ENCODE measurements around the gene FERMT2.
"Not testable (repeated sequence)": the region's sequence is repeated elsewhere in the genome, so short reads cannot be mapped to it uniquely, and the experiment has no call there.

FERMT2 gene

GRCh38 chr14:52922656-52923055, 28.2 kb downstream of the FERMT2 start:
- no peak overlapping the region for H3K27ac ChIP-seq (ENCODE audit: insufficient read depth, low read depth, low read length, poor library complexity, severe bottlenecking)
- no peak overlapping the region for H3K4me3 ChIP-seq (ENCODE audit: insufficient read depth, low read depth, low read length)
- WGBS, 2 experiments = 97 to 100% methylated on average over 4 of the region's 4 CpGs
- no peaks in the 10 kb centered on the region for H3K9me3 ChIP-seq (ENCODE audit: control insufficient read depth, low read length)
- peaks cover 3% of the 10 kb centered on the region for H3K36me3 ChIP-seq (ENCODE audit: control insufficient read depth, insufficient read depth, low read length)
- H3K4me1 ChIP-seq (ENCODE audit: control insufficient read depth, insufficient read depth, low read length) = no peaks in the 10 kb centered on the region
- no peaks in the 10 kb centered on the region for H3K27me3 ChIP-seq (ENCODE audit: control insufficient read depth, insufficient read depth, low read length, poor library complexity, severe bottlenecking)

GRCh38 chr14:52922059-52922458, 28.8 kb downstream of the FERMT2 start:
- Histone ChIP-seq H3K27me3 (ENCODE audit: control insufficient read depth, insufficient read depth, low read length, poor library complexity, severe bottlenecking) (no peaks in the 10 kb centered on the region), H3K9me3 (ENCODE audit: control insufficient read depth, low read length) (no peaks in the 10 kb centered on the region), H3K36me3 (ENCODE audit: control insufficient read depth, insufficient read depth, low read length) (peaks cover 5% of the 10 kb centered on the region), H3K4me1 (ENCODE audit: control insufficient read depth, insufficient read depth, low read length) (no peaks in the 10 kb centered on the region), H3K4me3 (ENCODE audit: insufficient read depth, low read depth, low read length) (no peak overlapping the region), H3K27ac (ENCODE audit: insufficient read depth, low read depth, low read length, poor library complexity, severe bottlenecking) (no peak overlapping the region)

- H3K4me1 ChIP-seq (ENCODE audit: control insufficient read depth, insufficient read depth, low read length); H3K9me3 ChIP-seq (ENCODE audit: control insufficient read depth, low read length); H3K27ac ChIP-seq (ENCODE audit: insufficient read depth, low read depth, low read length, poor library complexity, severe bottlenecking); H3K36me3 ChIP-seq (ENCODE audit: control insufficient read depth, insufficient read depth, low read length); H3K4me3 ChIP-seq (ENCODE audit: insufficient read depth, low read depth, low read length); H3K27me3 ChIP-seq (ENCODE audit: control insufficient read depth, insufficient read depth, low read length, poor library complexity, severe bottlenecking): not testable (repeated sequence)
- WGBS, 2 experiments = 89 to 95% methylated on average over 5 of the region's 5 CpGs
Measured at GRCh38 chr14:52920411-52920810, 30.4 kb downstream of the FERMT2 start.

GRCh38 chr14:52919971-52920370, 30.9 kb downstream of the FERMT2 start:
- H3K27me3 ChIP-seq (ENCODE audit: control insufficient read depth, insufficient read depth, low read length, poor library complexity, severe bottlenecking) = no peaks in the 10 kb centered on the region
- no peak overlapping the region for H3K4me3 ChIP-seq (ENCODE audit: insufficient read depth, low read depth, low read length)
- H3K27ac ChIP-seq (ENCODE audit: insufficient read depth, low read depth, low read length, poor library complexity, severe bottlenecking) = no peak overlapping the region
- WGBS, 2 experiments = 89 to 93% methylated on average over 2 to 3 of the region's 3 CpGs
- H3K4me1 ChIP-seq (ENCODE audit: control insufficient read depth, insufficient read depth, low read length) = no peaks in the 10 kb centered on the region
- H3K9me3 ChIP-seq (ENCODE audit: control insufficient read depth, low read length) = no peaks in the 10 kb centered on the region
- H3K36me3 ChIP-seq (ENCODE audit: control insufficient read depth, insufficient read depth, low read length) = peaks cover 5% of the 10 kb centered on the region

- Histone ChIP-seq H3K4me3 (ENCODE audit: insufficient read depth, low read depth, low read length) (no peak overlapping the region), H3K9me3 (ENCODE audit: control insufficient read depth, low read length) (no peaks in the 10 kb centered on the region), H3K27ac (ENCODE audit: insufficient read depth, low read depth, low read length, poor library complexity, severe bottlenecking) (no peak overlapping the region), H3K4me1 (ENCODE audit: control insufficient read depth, insufficient read depth, low read length) (no peaks in the 10 kb centered on the region), H3K36me3 (ENCODE audit: control insufficient read depth, insufficient read depth, low read length) (peaks cover 5% of the 10 kb centered on the region), H3K27me3 (ENCODE audit: control insufficient read depth, insufficient read depth, low read length, poor library complexity, severe bottlenecking) (no peaks in the 10 kb centered on the region)
Measured at GRCh38 chr14:52918486-52918885, 32.4 kb downstream of the FERMT2 start.

- Histone ChIP-seq H3K36me3 (ENCODE audit: control insufficient read depth, insufficient read depth, low read length) (peaks cover 5% of the 10 kb centered on the region), H3K4me1 (ENCODE audit: control insufficient read depth, insufficient read depth, low read length) (no peaks in the 10 kb centered on the region), H3K9me3 (ENCODE audit: control insufficient read depth, low read length) (no peaks in the 10 kb centered on the region), H3K4me3 (ENCODE audit: insufficient read depth, low read depth, low read length) (no peak overlapping the region), H3K27ac (ENCODE audit: insufficient read depth, low read depth, low read length, poor library complexity, severe bottlenecking) (no peak overlapping the region), H3K27me3 (ENCODE audit: control insufficient read depth, insufficient read depth, low read length, poor library complexity, severe bottlenecking) (no peaks in the 10 kb centered on the region)
- 100% methylated on average over 1 of the region's 1 CpG; no CpG with 5 or more reads in 1 of the 2 experiments for WGBS, 2 experiments
Measured at GRCh38 chr14:52917735-52918134, 33.1 kb downstream of the FERMT2 start.

- Histone ChIP-seq H3K4me1 (ENCODE audit: control insufficient read depth, insufficient read depth, low read length) (no peaks in the 10 kb centered on the region), H3K4me3 (ENCODE audit: insufficient read depth, low read depth, low read length) (no peak overlapping the region), H3K9me3 (ENCODE audit: control insufficient read depth, low read length) (no peaks in the 10 kb centered on the region), H3K36me3 (ENCODE audit: control insufficient read depth, insufficient read depth, low read length) (peaks cover 5% of the 10 kb centered on the region), H3K27ac (ENCODE audit: insufficient read depth, low read depth, low read length, poor library complexity, severe bottlenecking) (no peak overlapping the region), H3K27me3 (ENCODE audit: control insufficient read depth, insufficient read depth, low read length, poor library complexity, severe bottlenecking) (no peaks in the 10 kb centered on the region)
- WGBS, 2 experiments = 94 to 98% methylated on average over 2 to 3 of the region's 3 CpGs
Measured at GRCh38 chr14:52914295-52914694, 36.6 kb downstream of the FERMT2 start.

- Histone ChIP-seq H3K4me3 (ENCODE audit: insufficient read depth, low read depth, low read length) (no peak overlapping the region), H3K27me3 (ENCODE audit: control insufficient read depth, insufficient read depth, low read length, poor library complexity, severe bottlenecking) (no peaks in the 10 kb centered on the region), H3K27ac (ENCODE audit: insufficient read depth, low read depth, low read length, poor library complexity, severe bottlenecking) (no peak overlapping the region), H3K4me1 (ENCODE audit: control insufficient read depth, insufficient read depth, low read length) (no peaks in the 10 kb centered on the region), H3K36me3 (ENCODE audit: control insufficient read depth, insufficient read depth, low read length) (peaks cover 11% of the 10 kb centered on the region), H3K9me3 (ENCODE audit: control insufficient read depth, low read length) (no peaks in the 10 kb centered on the region)
- WGBS, 2 experiments = 71% methylated on average over 4 of the region's 4 CpGs
Measured at GRCh38 chr14:52913271-52913670, 37.6 kb downstream of the FERMT2 start.

- Histone ChIP-seq H3K27me3 (ENCODE audit: control insufficient read depth, insufficient read depth, low read length, poor library complexity, severe bottlenecking) (no peaks in the 10 kb centered on the region), H3K36me3 (ENCODE audit: control insufficient read depth, insufficient read depth, low read length) (peaks cover 9% of the 10 kb centered on the region), H3K9me3 (ENCODE audit: control insufficient read depth, low read length) (no peaks in the 10 kb centered on the region), H3K27ac (ENCODE audit: insufficient read depth, low read depth, low read length, poor library complexity, severe bottlenecking) (no peak overlapping the region), H3K4me1 (ENCODE audit: control insufficient read depth, insufficient read depth, low read length) (no peaks in the 10 kb centered on the region), H3K4me3 (ENCODE audit: insufficient read depth, low read depth, low read length) (no peak overlapping the region)
- WGBS, 2 experiments = 90 to 94% methylated on average over 3 of the region's 3 CpGs
Measured at GRCh38 chr14:52911904-52912303, 38.9 kb downstream of the FERMT2 start.

- WGBS, 2 experiments = 100% methylated on average over 2 of the region's 2 CpGs; no CpG with 5 or more reads in 1 of the 2 experiments
- Histone ChIP-seq H3K27ac (ENCODE audit: insufficient read depth, low read depth, low read length, poor library complexity, severe bottlenecking) (no peak overlapping the region), H3K36me3 (ENCODE audit: control insufficient read depth, insufficient read depth, low read length) (peaks cover 9% of the 10 kb centered on the region), H3K9me3 (ENCODE audit: control insufficient read depth, low read length) (no peaks in the 10 kb centered on the region), H3K27me3 (ENCODE audit: control insufficient read depth, insufficient read depth, low read length, poor library complexity, severe bottlenecking) (no peaks in the 10 kb centered on the region), H3K4me1 (ENCODE audit: control insufficient read depth, insufficient read depth, low read length) (no peaks in the 10 kb centered on the region), H3K4me3 (ENCODE audit: insufficient read depth, low read depth, low read length) (no peak overlapping the region)
Measured at GRCh38 chr14:52910572-52910971, 40.3 kb downstream of the FERMT2 start.

- H3K9me3 ChIP-seq (ENCODE audit: control insufficient read depth, low read length) = no peaks in the 10 kb centered on the region
- 91 to 94% methylated on average over 4 to 5 of the region's 5 CpGs for WGBS, 2 experiments
- H3K36me3 ChIP-seq (ENCODE audit: control insufficient read depth, insufficient read depth, low read length) = peaks cover 9% of the 10 kb centered on the region
- no peak overlapping the region for H3K4me3 ChIP-seq (ENCODE audit: insufficient read depth, low read depth, low read length)
- H3K27ac ChIP-seq (ENCODE audit: insufficient read depth, low read depth, low read length, poor library complexity, severe bottlenecking) = no peak overlapping the region
- H3K27me3 ChIP-seq (ENCODE audit: control insufficient read depth, insufficient read depth, low read length, poor library complexity, severe bottlenecking) = no peaks in the 10 kb centered on the region
- no peaks in the 10 kb centered on the region for H3K4me1 ChIP-seq (ENCODE audit: control insufficient read depth, insufficient read depth, low read length)
Measured at GRCh38 chr14:52907949-52908348, 42.9 kb downstream of the FERMT2 start.
